Measurements from ENCODE around the gene ARMH3.

The ARMH3 gene

DNA sequence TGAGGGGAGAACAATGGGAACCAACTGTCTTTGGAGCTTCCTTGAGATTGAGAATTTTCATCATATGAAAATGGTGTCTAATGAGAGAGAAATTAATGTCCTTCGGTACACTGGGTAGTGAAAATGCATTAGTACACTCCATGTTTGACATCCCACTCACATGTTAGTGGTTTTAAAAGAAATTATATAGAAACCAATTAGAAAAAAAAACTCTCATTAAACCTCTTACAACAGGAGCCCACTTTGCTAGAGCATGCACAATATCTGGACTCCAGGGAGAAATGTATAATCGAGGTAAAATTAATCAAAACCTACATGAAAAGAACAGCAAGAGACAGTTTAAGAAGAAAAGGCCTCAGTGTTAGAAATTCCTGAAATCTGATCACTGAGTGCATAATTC, 133.1 kb downstream of the ARMH3 start:
- H3K4me3 ChIP-seq (ENCODE audit: low read depth, low read length), result no peak overlapping the region
- TF ChIP-seq, protein P1, sequence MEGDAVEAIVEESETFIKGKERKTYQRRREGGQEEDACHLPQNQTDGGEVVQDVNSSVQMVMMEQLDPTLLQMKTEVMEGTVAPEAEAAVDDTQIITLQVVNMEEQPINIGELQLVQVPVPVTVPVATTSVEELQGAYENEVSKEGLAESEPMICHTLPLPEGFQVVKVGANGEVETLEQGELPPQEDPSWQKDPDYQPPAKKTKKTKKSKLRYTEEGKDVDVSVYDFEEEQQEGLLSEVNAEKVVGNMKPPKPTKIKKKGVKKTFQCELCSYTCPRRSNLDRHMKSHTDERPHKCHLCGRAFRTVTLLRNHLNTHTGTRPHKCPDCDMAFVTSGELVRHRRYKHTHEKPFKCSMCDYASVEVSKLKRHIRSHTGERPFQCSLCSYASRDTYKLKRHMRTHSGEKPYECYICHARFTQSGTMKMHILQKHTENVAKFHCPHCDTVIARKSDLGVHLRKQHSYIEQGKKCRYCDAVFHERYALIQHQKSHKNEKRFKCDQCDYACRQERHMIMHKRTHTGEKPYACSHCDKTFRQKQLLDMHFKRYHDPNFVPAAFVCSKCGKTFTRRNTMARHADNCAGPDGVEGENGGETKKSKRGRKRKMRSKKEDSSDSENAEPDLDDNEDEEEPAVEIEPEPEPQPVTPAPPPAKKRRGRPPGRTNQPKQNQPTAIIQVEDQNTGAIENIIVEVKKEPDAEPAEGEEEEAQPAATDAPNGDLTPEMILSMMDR (IDR thresholded peaks at IDR 0.05; ENCODE audit: low read depth, low read length), result no peak

DNA sequence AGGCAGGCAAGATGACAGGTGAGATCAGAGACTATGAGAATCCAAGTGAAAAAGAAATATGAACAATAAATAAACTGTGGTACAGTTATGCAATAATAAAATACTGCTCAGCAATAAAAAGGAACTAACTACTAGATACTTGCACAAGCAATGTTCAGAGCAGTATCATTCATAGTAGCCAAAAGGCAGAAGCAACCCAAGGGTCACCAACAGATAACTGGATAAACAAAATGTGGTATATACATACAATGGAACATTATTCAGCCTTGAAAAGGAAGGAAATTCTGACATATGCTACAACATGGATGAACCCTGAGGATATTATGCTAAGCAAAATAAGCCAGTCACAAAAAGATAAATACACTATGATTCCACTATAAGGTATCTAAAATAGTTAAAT, 135.4 kb downstream of the ARMH3 start:
- H3K4me3 ChIP-seq (ENCODE audit: low read depth, low read length), result no peak overlapping the region
- TF ChIP-seq, protein P1 (IDR thresholded peaks at IDR 0.05; ENCODE audit: low read depth, low read length), result no peak

DNA sequence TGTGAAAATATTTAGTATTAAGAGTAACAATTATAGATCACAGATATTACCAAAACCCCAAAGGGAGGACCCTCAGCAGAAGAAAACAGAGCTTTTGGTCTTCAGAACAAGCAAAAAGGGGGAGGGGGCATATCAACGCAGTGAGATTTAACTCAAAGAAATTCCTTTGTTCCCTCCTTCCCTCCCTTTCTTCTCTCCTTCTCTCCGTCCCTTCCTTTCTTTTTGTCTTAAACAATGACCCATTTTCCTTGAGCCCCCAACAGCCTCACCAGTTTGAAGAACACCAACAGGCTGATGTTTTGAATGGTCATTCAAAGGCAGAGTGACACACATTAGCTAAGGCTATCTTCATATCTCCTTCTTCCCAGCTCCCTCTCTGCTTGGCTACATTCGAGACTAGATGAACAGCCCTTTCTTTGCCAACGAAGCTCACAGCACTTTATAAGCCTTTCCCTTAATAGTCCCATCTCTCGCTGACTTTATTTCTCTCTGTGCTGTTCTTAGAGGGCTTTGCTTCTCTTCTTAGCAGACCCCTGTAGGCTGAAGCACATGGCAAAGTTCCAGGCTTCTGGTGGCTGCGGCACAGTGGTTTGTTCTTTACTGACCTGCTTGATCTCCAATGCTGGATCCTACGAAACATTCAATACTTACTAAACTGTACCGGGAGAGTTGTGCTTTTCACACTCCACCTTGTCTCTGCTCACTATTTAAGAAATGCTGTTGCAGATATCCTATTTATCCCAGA, 136.8 kb downstream of the ARMH3 start:
- TF ChIP-seq, protein P1 (IDR thresholded peaks at IDR 0.05; ENCODE audit: low read depth, low read length), result no peak
- no peak overlapping the region for H3K4me3 ChIP-seq (ENCODE audit: low read depth, low read length)

DNA sequence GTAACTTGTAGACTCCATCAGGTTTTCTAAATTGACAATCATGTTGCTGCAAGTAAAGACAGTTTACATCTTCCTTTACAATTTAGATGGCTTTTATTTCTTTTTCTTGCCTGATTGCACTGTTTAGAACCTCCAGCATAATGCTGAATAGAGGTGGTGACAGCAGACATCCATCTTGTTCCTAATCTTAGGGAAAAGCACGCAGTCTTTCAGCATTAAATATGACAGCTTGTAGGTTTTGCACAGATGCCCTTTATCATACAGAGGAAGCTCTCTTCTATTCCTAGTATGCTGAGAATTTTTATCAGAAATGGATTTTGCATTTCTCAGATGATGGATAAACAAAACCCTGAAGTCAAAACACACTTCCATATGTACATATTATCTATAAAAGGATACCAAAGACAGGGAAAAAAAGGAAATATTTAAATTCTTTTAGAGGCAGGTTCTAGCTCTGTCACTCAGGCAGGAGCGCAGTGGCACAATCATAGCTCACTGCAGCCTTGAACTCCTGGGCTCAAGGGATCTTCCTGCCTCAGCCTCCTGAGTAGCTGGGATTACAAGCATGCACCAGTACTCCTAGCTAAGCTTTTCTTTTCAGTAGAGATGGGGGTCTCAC, 143.3 kb downstream of the ARMH3 start:
- TF ChIP-seq, protein P1 (IDR thresholded peaks at IDR 0.05; ENCODE audit: low read depth, low read length), result no peak
- no peak overlapping the region for H3K4me3 ChIP-seq (ENCODE audit: low read depth, low read length)

DNA sequence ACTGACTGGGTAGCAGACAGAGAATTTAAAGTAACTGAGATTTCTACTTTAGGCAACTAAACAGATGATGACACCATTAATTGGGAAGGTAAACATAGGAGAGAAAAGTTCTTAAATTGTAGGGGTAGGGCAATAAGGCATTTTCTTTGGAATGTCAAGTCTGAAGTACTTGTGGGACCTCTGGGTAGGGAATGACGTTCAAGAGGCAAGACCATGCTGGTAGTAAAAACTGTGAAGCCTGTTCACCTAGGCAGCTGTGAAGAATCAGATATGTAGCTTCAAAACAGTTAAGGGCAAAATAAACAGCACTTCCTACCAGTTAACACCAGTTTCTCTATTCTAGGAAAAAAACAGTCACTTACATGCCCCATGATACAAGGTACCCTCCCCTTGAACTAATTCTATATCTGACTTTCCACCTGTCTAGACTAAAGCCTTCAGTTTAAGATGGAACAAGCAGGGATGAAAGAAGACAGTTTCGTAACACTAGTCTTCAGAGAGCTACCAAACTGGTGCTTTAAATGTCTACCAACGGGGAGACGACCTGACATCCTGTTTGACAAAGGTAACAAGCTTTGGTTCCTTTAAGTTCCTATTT, 149.3 kb downstream of the ARMH3 start:
- TF ChIP-seq, protein P1 (IDR thresholded peaks at IDR 0.05; ENCODE audit: low read depth, low read length), result no peak
- H3K4me3 ChIP-seq (ENCODE audit: low read depth, low read length), result no peak overlapping the region

DNA sequence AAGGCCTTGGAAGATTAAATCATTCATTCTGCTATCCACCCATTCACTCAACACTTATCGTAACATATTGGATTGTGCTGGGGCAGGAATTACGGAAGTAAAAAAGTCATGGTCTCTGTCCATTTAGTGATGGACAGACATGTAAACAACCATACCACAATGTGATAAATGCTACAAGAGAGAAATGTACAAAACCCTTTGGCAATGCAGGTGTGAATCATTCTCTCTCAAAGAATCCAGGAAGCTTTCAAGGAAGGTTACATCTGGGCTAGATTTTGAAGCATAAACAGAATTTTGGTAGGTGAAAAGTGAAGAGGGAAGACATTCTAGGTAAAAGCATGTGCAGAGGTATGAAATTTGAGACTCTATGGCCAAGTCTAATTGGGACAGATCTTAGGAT, 150.7 kb downstream of the ARMH3 start:
- no peak overlapping the region for H3K4me3 ChIP-seq (ENCODE audit: low read depth, low read length)
- TF ChIP-seq, protein P1 (IDR thresholded peaks at IDR 0.05; ENCODE audit: low read depth, low read length), result no peak
